GM18505 (cell line): Measurements from ENCODE around the gene ASTN2.

Source experiments
- ATAC-seq: cut with Tn5 transposase; IDR thresholded peaks from one replicate; pipeline ENCODE4 v1.9.1; 2021; ENCODE audit not compliant: unreplicated experiment
- POLR2A ChIP-seq: IDR thresholded peaks from 4 replicates; pipeline ENCODE4 v1.6.1; 2011; ENCODE audit warnings: borderline replicate concordance; ENCODE audit not compliant: insufficient read depth, insufficient read length; ENCODE audit errors: extremely low read depth

Gene ASTN2

DNA sequence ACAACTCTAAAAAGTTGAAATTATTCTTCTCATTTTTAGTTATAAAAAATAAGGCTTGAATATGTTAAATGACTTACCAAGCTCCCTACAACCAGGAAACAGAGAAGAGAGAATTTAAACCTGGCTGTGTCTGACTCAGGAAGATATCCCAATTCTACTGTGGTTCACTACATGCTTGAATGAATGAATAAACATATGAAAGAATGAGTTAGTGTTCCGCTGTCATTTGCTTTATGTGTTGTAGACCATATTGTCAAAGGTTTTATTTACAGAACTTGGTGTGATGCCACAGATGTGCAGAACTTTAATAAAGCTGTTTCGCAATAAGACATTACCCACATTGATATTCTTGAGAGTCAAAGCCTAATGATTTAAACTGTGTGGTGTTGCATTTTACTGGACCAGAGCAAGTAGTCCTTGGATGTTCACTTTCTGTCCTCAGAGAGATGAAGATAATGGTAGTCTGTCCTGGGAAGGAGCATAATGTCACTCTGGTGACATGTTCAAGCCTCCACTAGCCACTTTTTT is 414.6 kb downstream of the ASTN2 start:
- no peak for ATAC-seq
- no peak for TF ChIP-seq POLR2A

DNA sequence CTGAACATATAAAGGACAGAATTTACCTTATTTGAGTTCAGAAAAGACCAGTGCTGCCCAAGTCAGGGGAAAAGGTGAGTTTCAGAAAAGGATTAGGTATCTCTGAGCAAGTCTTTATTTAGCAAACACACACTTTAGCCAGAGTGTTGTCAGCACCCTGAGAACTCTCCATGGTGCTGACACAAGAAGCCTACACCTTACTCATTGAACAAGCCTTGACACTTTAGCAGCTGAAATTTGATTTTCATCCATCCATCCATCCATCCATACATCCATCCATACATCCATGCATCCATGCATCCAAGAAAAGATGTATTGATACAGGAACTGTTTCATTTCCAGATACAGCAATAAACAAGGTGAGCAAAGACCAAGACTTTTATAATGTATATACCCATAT is 416.6 kb downstream of the ASTN2 start:
- no peak for ATAC-seq
- TF ChIP-seq POLR2A: no peak

GRCh38 chr9:116992865-116993264 is 422.0 kb downstream of the ASTN2 start:
- no peak for TF ChIP-seq POLR2A
- no peak for ATAC-seq

DNA sequence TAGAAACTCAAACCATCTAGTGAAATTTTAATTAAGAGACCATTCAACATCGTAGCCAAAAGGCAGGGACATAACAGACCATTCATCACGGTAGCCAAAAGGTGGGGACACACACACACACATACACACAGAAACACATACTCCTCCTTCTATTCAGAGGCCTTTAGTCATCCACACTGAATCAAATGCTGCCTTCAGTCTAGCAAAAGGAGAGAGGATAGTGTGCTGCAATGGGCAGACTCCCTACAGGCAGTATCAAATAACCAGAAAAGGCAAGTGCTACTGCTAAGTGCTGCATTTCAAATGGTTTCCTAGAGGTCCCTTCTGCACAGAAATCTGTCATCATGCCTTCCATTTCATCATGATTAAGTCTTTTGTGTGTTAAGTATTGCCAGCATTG is 423.8 kb downstream of the ASTN2 start:
- ATAC-seq: no peak
- TF ChIP-seq POLR2A: no peak

DNA sequence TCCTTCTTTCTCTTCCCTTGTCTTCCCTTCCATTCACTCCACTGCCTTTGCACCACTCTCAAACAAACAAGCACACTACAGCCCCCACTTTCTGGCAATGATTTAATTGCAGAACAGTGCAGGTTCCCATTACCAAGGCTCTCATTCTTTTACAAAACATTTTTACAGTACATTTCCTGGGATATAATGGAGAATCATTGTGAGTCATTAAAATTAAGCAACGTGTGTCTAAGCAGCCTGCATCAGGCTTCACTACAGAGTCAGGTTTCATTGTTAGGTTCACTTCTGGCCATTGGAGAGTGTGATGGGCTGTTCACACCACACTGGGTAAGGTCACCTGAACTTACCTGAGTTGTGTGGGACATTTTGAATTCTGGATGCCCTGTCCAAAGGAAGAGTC is 424.3 kb downstream of the ASTN2 start:
- ATAC-seq: no peak

GRCh38 chr9:116987721-116988485 is 427.0 kb downstream of the ASTN2 start:
- ATAC-seq: no peak
- TF ChIP-seq POLR2A: no peak

More for the DNA sequence above, 424.3 kb downstream of the ASTN2 start:
- no peak for TF ChIP-seq POLR2A

DNA sequence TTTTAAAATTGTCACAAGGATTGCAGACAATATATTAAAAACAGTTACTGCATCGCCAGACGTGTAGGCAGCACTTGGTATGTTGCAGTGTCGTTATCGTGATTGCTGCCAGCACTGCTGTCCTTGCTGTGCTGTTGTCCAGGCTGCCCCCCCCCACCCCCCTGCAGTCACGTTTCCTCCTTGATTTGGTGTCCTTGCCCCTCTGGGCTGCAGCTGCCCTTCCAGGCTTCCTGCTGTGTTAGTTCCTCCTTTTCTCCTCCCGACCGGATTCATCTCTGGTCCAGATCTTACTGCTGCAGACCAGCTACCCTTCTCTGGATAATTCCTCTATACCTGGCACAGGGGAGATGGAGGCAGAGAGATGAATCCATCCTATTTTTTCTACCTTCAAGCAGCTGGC is 428.8 kb downstream of the ASTN2 start:
- TF ChIP-seq POLR2A: no peak

GRCh38 chr9:116985596-116985995 is 429.3 kb downstream of the ASTN2 start:
- ATAC-seq: no peak
- TF ChIP-seq POLR2A: no peak

More for the DNA sequence above, 428.8 kb downstream of the ASTN2 start:
- no peak for ATAC-seq

DNA sequence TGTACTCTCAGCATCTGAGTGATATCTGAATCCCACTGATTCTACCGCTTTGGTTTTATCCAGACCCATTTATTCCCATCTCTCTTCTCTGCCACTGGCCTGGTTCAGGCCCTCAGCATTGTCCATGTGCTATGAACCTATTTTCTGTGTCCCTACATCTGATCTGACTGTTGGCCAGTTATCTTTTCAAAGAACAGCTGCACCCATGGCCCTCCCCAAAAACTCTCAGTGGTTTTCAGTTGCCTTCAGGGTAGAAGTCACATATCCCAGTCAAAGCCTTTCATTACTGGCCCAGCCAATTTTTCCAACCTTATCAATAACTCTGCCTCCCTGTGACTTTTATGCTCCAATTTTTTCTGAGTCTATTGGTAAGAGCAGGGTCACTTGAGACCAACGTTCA is 430.7 kb downstream of the ASTN2 start:
- TF ChIP-seq POLR2A: no peak
- no peak for ATAC-seq

- ATAC-seq: no peak
- TF ChIP-seq POLR2A: no peak
These were observed 434.2 kb downstream of the ASTN2 start for GRCh38 chr9:116980582-116981120.

GRCh38 chr9:116979456-116979855 is 435.4 kb downstream of the ASTN2 start:
- no peak for TF ChIP-seq POLR2A

DNA sequence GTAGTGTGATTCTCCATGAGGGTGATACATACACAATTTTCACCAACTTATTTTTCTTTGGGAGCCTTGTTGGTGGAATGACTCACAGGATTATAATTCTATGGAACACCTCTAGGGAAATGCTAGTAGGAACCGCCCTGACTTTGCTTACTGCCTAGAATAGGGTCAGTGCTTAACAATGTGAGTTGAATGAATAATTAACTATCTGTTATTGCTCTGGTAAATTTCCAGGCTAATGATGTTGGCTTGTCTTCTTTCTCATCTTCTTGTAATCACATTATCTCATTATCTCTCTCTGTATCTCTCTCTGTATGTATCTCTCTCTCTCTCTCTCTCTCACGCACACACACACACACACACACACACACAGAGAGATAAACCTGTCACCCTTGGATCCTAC is 436.7 kb downstream of the ASTN2 start:
- no peak for TF ChIP-seq POLR2A
- ATAC-seq: no peak

More at GRCh38 chr9:116979456-116979855, 435.4 kb downstream of the ASTN2 start:
- ATAC-seq: no peak

- ATAC-seq: no peak
- TF ChIP-seq POLR2A: no peak
These were observed 439.7 kb downstream of the ASTN2 start for GRCh38 chr9:116975126-116975525.

- no peak for TF ChIP-seq POLR2A
- ATAC-seq: no peak
These were observed 448.7 kb downstream of the ASTN2 start for GRCh38 chr9:116966199-116966598.
